HCT116 (cell line): ENCODE results near the gene CDK5RAP2. TPM values are rescaled to one million over a fixed set of nuclear protein-coding genes. Genes with fewer than 3 reads are reported as not detected.

Experiments used
- ATAC-seq: fragments of 200-7000 bp; cut with Tn5 transposase; 2 replicates; pipeline ENCODE4 v1.9.1; 2020; ENCODE audit warnings: mild to moderate bottlenecking, moderate library complexity
- BruUV-seq: library from RNA; stranded (reverse); fragments of 400-500 nt; replicated peaks from 2 replicates; lab custom pipeline; 2021; lab: Mats Ljungman, UMichigan
- CTCF ChIA-PET: fragments of 300-600 bp; sonication (Branson Sonifier 250); formaldehyde crosslinking; loops from one replicate; lab custom pipeline; 2021; ENCODE audit warnings: antibody characterized with exemption; lab: Charles Lee
- POLR2A ChIA-PET: fragments of 300-600, 350-600 bp; sonication (Branson Sonifier 250); formaldehyde crosslinking; loops from one replicate; lab custom pipeline; 2021; ENCODE audit warnings: antibody characterized with exemption; lab: Charles Lee
- RAD21 ChIA-PET, 2 experiments: fragments of 300-600 bp; sonication (Branson Sonifier 250); formaldehyde crosslinking; loops; one replicate each; lab custom pipeline; 2023; ENCODE audit warnings: low total read pairs in 2 of 2; ENCODE audit not compliant: uncharacterized antibody in 2 of 2, unreplicated experiment in 2 of 2, low non-redundant PET in 1 of 2; lab: Charles Lee
- DNase-seq: peaks from one replicate; pipeline ENCODE4 v3.0.0-alpha.2; 2010; ENCODE audit warnings: low read depth, low spot score
- H2AFZ ChIP-seq: fragments of 200-600 bp; shearing (Covaris generic), sonication (generic); 2 replicates; pipeline ENCODE4 v1.6.1; 2017; ENCODE audit warnings: low read depth, mixed run types, mixed read lengths, antibody characterized with exemption, low read length; ENCODE audit not compliant: poor library complexity, severe bottlenecking
- H3K27ac ChIP-seq: 2 replicates; pipeline ENCODE4 v1.5.1; 2012; ENCODE audit warnings: low read depth, low read length
- H3K27me3 ChIP-seq: fragments of 200-600 bp; sonication (generic); 2 replicates; pipeline ENCODE4 v1.6.1; 2016; ENCODE audit warnings: mixed run types, low read length, mixed read lengths; ENCODE audit not compliant: insufficient read depth
- H3K36me3 ChIP-seq, 2 experiments: fragments of 200-500 bp in 1 of 2; fragments of 200-600 bp in 1 of 2; sonication (Bioruptor generic) in 1 of 2; sonication (generic) in 1 of 2; 2 replicates each; pipeline versions ENCODE4 v1.5.1 to v1.6.1; 2014 to 2016; ENCODE audit warnings: low read length in 2 of 2, inconsistent platforms in 1 of 2, mixed read lengths in 1 of 2, mixed run types in 1 of 2; ENCODE audit not compliant: insufficient read depth in 2 of 2, control insufficient read depth in 1 of 2
- H3K4me1 ChIP-seq, 2 experiments: fragments of 200-600 bp in 1 of 2; sonication (generic) in 1 of 2; 2 replicates each; pipeline versions ENCODE4 v1.5.1 to v1.6.1; 2012 to 2017; ENCODE audit warnings: low read length in 2 of 2, inconsistent platforms in 1 of 2, mild to moderate bottlenecking in 1 of 2, mixed read lengths in 1 of 2, mixed run types in 1 of 2, moderate library complexity in 1 of 2; ENCODE audit not compliant: insufficient read depth in 2 of 2, control insufficient read depth in 1 of 2
- H3K4me2 ChIP-seq: fragments of 200-600 bp; sonication (generic); 2 replicates; pipeline ENCODE4 v1.6.1; 2017; ENCODE audit warnings: mixed run types, low read length, mixed read lengths
- H3K4me3 ChIP-seq, 2 experiments: fragments of 200-600 bp in 1 of 2; sonication (generic) in 1 of 2; replicated peaks in 1 of 2; 2 replicates each; pipeline ENCODE4 v1.5.1; 2011 to 2016; ENCODE audit warnings: low read length in 2 of 2, control low read depth in 1 of 2, low read depth in 1 of 2, mild to moderate bottlenecking in 1 of 2, mixed read lengths in 1 of 2, mixed run types in 1 of 2
- H3K79me2 ChIP-seq: fragments of 200-600 bp; sonication (generic); 2 replicates; pipeline ENCODE4 v1.6.1; 2017; ENCODE audit warnings: mild to moderate bottlenecking, mixed run types, low read length, moderate library complexity, mixed read lengths; ENCODE audit not compliant: insufficient read depth
- H3K9ac ChIP-seq: fragments of 200-600 bp; sonication (generic); 2 replicates; pipeline ENCODE4 v1.6.1; 2016; ENCODE audit warnings: low read length, mixed read lengths
- H3K9me2 ChIP-seq: fragments of 200-600 bp; sonication (generic), shearing (Covaris generic); 2 replicates; pipeline ENCODE4 v1.6.1; 2017; ENCODE audit warnings: mixed run types, mild to moderate bottlenecking, moderate library complexity; ENCODE audit not compliant: insufficient read depth
- H3K9me3 ChIP-seq, 2 experiments: fragments of 200-500 bp in 1 of 2; fragments of 200-600 bp in 1 of 2; sonication (Bioruptor generic) in 1 of 2; sonication (generic) in 1 of 2; 2 replicates each; pipeline ENCODE4 v1.6.1; 2014 to 2017; ENCODE audit warnings: low read length in 2 of 2, mixed read lengths in 2 of 2, inconsistent platforms in 1 of 2, low read depth in 1 of 2, mild to moderate bottlenecking in 1 of 2, mixed run types in 1 of 2, moderate library complexity in 1 of 2; ENCODE audit not compliant: control insufficient read depth in 1 of 2, insufficient read depth in 1 of 2
- H4K20me1 ChIP-seq: fragments of 200-600 bp; sonication (generic), shearing (Covaris generic); 2 replicates; pipeline ENCODE4 v1.6.1; 2017; ENCODE audit warnings: mixed run types, mild to moderate bottlenecking, moderate library complexity; ENCODE audit not compliant: insufficient read depth
- CEBPB ChIP-seq: IDR thresholded peaks from 2 replicates; pipeline ENCODE4 v1.6.1; 2012; ENCODE audit warnings: low read depth
- EGR1 ChIP-seq: IDR thresholded peaks from 2 replicates; pipeline ENCODE4 v1.6.1; 2012; ENCODE audit warnings: low read depth
- ELF1 ChIP-seq: IDR thresholded peaks from 2 replicates; pipeline ENCODE4 v1.6.1; 2012; ENCODE audit warnings: low read depth, borderline replicate concordance
- EZH2phosphoT487 ChIP-seq: fragments of 200-600 bp; IDR thresholded peaks from 2 replicates; pipeline ENCODE4 v1.6.1; 2018; ENCODE audit warnings: antibody characterized with exemption, borderline replicate concordance
- JUND ChIP-seq: IDR thresholded peaks from 2 replicates; pipeline ENCODE4 v1.6.1; 2012
- POLR2A ChIP-seq: IDR thresholded peaks from 2 replicates; pipeline ENCODE4 v1.7.0; 2011; ENCODE audit warnings: borderline replicate concordance; ENCODE audit not compliant: insufficient read depth, insufficient read length; ENCODE audit errors: extremely low read depth
- POLR2AphosphoS5 ChIP-seq: IDR thresholded peaks from 2 replicates; pipeline ENCODE4 v1.6.1; 2011; ENCODE audit warnings: mild to moderate bottlenecking, low read depth, low read length, moderate library complexity
- RAD21 ChIP-seq: IDR thresholded peaks from 2 replicates; pipeline ENCODE4 v1.6.1; 2012; ENCODE audit warnings: low read depth, mild to moderate bottlenecking
- SIN3A ChIP-seq: IDR thresholded peaks from 2 replicates; pipeline ENCODE4 v1.6.1; 2012; ENCODE audit warnings: low read depth
- SP1 ChIP-seq: IDR thresholded peaks from 2 replicates; pipeline ENCODE4 v1.6.1; 2012; ENCODE audit warnings: low read depth
- TCF7L2 ChIP-seq: IDR thresholded peaks from 2 replicates; pipeline ENCODE4 v1.7.0; 2011; ENCODE audit warnings: borderline replicate concordance, inconsistent platforms; ENCODE audit not compliant: insufficient read depth, insufficient read length; ENCODE audit errors: extremely low read depth
- ZFX ChIP-seq: fragments of 450-650 bp; IDR thresholded peaks from 2 replicates; pipeline ENCODE4 v1.6.1; 2017
- ZNF274 ChIP-seq: fragments of 200-500 bp; sonication (Bioruptor generic); IDR thresholded peaks from 2 replicates; pipeline ENCODE4 v1.6.1; 2014; ENCODE audit warnings: mild to moderate bottlenecking, low read depth, low read length, inconsistent platforms
- intact Hi-C: fragments of 100-400 bp; cut with micrococcal nuclease; formaldehyde crosslinking; loops from 2 replicates; pipeline ENCODE4 v1.10.0; 2022
- total RNA-seq: library from RNA; stranded (reverse); gene quantifications from one replicate; pipeline ENCODE4 v1.2.1, GENCODE V29; 2021; ENCODE audit not compliant: unreplicated experiment
- TF ChIP-seq, protein P1 (sequence below): IDR thresholded peaks from 2 replicates; pipeline ENCODE4 v1.6.1; 2012
- TF ChIP-seq, protein P2 (sequence below), 3 experiments: fragments of 200-600 bp in 1 of 3; sonication (generic) in 1 of 3; IDR thresholded peaks in 2 of 3; conservative IDR thresholded peaks in 1 of 3; 2 replicates each; pipeline ENCODE4 v1.5.1; 2012 to 2017; ENCODE audit warnings: low read depth in 2 of 3, low read length in 2 of 3, antibody characterized with exemption in 1 of 3, borderline replicate concordance in 1 of 3, control low read depth in 1 of 3, mild to moderate bottlenecking in 1 of 3, mixed read lengths in 1 of 3, mixed run types in 1 of 3, moderate library complexity in 1 of 3; ENCODE audit not compliant: insufficient read depth in 1 of 3
- TF ChIP-seq, protein P3 (sequence below): IDR thresholded peaks from 2 replicates; pipeline ENCODE4 v1.6.1; 2012; ENCODE audit warnings: low read depth

CDK5RAP2 gene
- total RNA-seq, 1 experiment from 2014 or later = 56.2 TPM

DNA sequence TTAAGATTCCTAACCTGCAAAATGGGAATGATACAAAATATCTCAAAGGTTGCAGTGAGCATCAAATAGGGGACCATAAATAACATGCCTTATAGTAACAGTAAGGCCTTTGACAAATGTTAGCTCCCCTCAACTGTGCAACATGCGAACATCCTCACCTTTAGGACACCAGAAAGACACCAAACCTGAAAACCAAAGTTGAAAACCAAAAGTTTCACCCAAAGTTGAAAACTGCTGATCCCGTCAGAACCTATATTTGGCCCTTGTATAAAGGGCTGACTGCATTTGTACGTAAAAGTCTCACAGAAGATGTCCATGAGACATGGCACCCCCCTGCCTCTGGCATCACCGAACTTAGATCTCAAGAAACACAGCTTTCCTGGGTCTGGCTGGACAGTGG lies 12.1 kb downstream of the CDK5RAP2 start:
- no peak for TF ChIP-seq RAD21
- no peak for TF ChIP-seq SP1
- no peak for TF ChIP-seq POLR2A
- no peak for TF ChIP-seq ELF1
- no peak for TF ChIP-seq TCF7L2
- TF ChIP-seq JUND = no peak
- no peak for TF ChIP-seq CEBPB
- TF ChIP-seq, protein P1, sequence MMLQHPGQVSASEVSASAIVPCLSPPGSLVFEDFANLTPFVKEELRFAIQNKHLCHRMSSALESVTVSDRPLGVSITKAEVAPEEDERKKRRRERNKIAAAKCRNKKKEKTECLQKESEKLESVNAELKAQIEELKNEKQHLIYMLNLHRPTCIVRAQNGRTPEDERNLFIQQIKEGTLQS = no peak
- ChIA-PET RAD21 (no interaction called here), CTCF (no interaction called here), POLR2A (no interaction called here)
- Histone ChIP-seq H2AFZ (no peak overlapping the region), H3K27ac (no peak overlapping the region), H3K27me3 (no peaks in the 10 kb centered on the region), H3K4me2 (no peak overlapping the region), H4K20me1 (no peaks in the 10 kb centered on the region), H3K4me1 (no peaks in the 10 kb centered on the region; a peak in 1 of 4 replicates), H3K4me3 (no peak overlapping the region), H3K79me2 (peaks cover 48% of the 10 kb centered on the region), H3K9me3 (no peaks in the 10 kb centered on the region), H3K9me2 (no peaks in the 10 kb centered on the region), H3K9ac (no peak overlapping the region), H3K36me3 (peaks cover 30 to 33% of the 10 kb centered on the region in 2 experiments; a peak in 3 of 4 replicates)
- BruUV-seq = no TSS peak
- ATAC-seq = no peak
- DNase-seq = no peak
- intact Hi-C loops = no loop called here

DNA sequence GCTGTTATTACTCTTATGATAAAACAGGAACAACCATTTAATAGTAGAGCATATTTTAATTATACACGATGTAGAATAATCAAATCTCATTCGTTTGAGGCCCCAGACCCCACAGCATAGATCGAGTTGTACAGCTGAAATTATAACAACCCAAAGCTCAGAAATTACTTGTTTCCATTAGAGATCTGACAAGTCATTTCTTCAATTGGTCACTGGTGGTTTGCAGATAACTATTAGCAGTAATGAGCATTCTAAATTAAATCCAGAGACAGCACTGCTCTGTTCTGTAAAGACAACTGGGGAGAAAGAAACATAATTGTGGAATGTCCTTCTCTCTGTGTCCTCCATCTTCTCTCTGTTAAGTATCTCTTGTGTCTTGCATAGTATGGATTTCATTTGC lies 12.9 kb downstream of the CDK5RAP2 start:
- no TSS peak for BruUV-seq
- RAD21 ChIA-PET = no interaction called here
- Histone ChIP-seq H3K27ac (no peak overlapping the region), H3K4me2 (no peak overlapping the region), H3K9ac (no peak overlapping the region), H3K36me3 (peaks cover 30 to 33% of the 10 kb centered on the region in 2 experiments; a peak in 3 of 4 replicates), H3K79me2 (peaks cover 48% of the 10 kb centered on the region), H4K20me1 (no peaks in the 10 kb centered on the region)
- intact Hi-C loops = no loop called here
- TF ChIP-seq ZFX (no peak), POLR2AphosphoS5 (no peak), SIN3A (no peak), EZH2phosphoT487 (no peak), EGR1 (no peak), ELF1 (no peak), ZNF274 (no peak), CEBPB (no peak)
- TF ChIP-seq, protein P2, sequence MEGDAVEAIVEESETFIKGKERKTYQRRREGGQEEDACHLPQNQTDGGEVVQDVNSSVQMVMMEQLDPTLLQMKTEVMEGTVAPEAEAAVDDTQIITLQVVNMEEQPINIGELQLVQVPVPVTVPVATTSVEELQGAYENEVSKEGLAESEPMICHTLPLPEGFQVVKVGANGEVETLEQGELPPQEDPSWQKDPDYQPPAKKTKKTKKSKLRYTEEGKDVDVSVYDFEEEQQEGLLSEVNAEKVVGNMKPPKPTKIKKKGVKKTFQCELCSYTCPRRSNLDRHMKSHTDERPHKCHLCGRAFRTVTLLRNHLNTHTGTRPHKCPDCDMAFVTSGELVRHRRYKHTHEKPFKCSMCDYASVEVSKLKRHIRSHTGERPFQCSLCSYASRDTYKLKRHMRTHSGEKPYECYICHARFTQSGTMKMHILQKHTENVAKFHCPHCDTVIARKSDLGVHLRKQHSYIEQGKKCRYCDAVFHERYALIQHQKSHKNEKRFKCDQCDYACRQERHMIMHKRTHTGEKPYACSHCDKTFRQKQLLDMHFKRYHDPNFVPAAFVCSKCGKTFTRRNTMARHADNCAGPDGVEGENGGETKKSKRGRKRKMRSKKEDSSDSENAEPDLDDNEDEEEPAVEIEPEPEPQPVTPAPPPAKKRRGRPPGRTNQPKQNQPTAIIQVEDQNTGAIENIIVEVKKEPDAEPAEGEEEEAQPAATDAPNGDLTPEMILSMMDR (IDR thresholded peaks at IDR 0.05 in 2 of 3, conservative IDR thresholded peaks at IDR 0.05 in 1 of 3; ENCODE audit: borderline replicate concordance in 1 of 3, insufficient read depth in 1 of 3, low read depth in 2 of 3, low read length in 2 of 3) = no peak
- TF ChIP-seq, protein P3, sequence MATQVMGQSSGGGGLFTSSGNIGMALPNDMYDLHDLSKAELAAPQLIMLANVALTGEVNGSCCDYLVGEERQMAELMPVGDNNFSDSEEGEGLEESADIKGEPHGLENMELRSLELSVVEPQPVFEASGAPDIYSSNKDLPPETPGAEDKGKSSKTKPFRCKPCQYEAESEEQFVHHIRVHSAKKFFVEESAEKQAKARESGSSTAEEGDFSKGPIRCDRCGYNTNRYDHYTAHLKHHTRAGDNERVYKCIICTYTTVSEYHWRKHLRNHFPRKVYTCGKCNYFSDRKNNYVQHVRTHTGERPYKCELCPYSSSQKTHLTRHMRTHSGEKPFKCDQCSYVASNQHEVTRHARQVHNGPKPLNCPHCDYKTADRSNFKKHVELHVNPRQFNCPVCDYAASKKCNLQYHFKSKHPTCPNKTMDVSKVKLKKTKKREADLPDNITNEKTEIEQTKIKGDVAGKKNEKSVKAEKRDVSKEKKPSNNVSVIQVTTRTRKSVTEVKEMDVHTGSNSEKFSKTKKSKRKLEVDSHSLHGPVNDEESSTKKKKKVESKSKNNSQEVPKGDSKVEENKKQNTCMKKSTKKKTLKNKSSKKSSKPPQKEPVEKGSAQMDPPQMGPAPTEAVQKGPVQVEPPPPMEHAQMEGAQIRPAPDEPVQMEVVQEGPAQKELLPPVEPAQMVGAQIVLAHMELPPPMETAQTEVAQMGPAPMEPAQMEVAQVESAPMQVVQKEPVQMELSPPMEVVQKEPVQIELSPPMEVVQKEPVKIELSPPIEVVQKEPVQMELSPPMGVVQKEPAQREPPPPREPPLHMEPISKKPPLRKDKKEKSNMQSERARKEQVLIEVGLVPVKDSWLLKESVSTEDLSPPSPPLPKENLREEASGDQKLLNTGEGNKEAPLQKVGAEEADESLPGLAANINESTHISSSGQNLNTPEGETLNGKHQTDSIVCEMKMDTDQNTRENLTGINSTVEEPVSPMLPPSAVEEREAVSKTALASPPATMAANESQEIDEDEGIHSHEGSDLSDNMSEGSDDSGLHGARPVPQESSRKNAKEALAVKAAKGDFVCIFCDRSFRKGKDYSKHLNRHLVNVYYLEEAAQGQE = no peak
- TF ChIP-seq, all 23 proteins: peak for 0
- DNase-seq (no peak), ATAC-seq (no peak)
- ChIA-PET CTCF (no interaction called here), POLR2A (no interaction called here)
- H3K4me1 ChIP-seq = no peaks in the 10 kb centered on the region; a peak in 1 of 4 replicates
- H2AFZ ChIP-seq = no peak overlapping the region
- H3K4me3 ChIP-seq = no peak overlapping the region
- H3K27me3 ChIP-seq = no peaks in the 10 kb centered on the region
- no peaks in the 10 kb centered on the region for H3K9me3 ChIP-seq
- H3K9me2 ChIP-seq = no peaks in the 10 kb centered on the region
